ENCODE data around the gene NFASC.

- no peak for TF ChIP-seq POLR2A (IDR thresholded peaks at IDR 0.05)
- TF ChIP-seq CTCF (IDR thresholded peaks at IDR 0.05), result no peak
Measured at GRCh38 chr1:204945565-204945977, 74.9 kb downstream of the NFASC start.
